A673 (cell line): ENCODE data around the gene MACROD1. TPM values are rescaled to one million over a fixed set of nuclear protein-coding genes. Genes with fewer than 3 reads are reported as not detected.

ENCODE experiments used
- BruUV-seq: library from RNA; stranded (reverse); fragments of 400-500 nt; replicated peaks from 2 replicates; lab custom pipeline; 2021; lab: Mats Ljungman, UMichigan
- CTCF ChIA-PET: fragments of 300-600 bp; sonication (Branson Sonifier 250); formaldehyde crosslinking; loops from one replicate; lab custom pipeline; 2022; ENCODE audit warnings: antibody characterized with exemption; lab: Charles Lee
- POLR2A ChIA-PET: fragments of 300-600 bp; sonication (Branson Sonifier 250); formaldehyde crosslinking; loops from one replicate; lab custom pipeline; 2022; ENCODE audit warnings: antibody characterized with exemption; ENCODE audit not compliant: low non-redundant PET; lab: Charles Lee
- DNase-seq: peaks from one replicate; pipeline ENCODE4 v3.0.0-alpha.2; 2015; ENCODE audit warnings: low spot score
- H3K27ac ChIP-seq: fragments of 200-600 bp; sonication (generic); 2 replicates; pipeline ENCODE4 v1.5.1; 2016; ENCODE audit warnings: mixed run types, low read depth, mild to moderate bottlenecking, mixed read lengths, antibody characterized with exemption, low read length; ENCODE audit not compliant: poor library complexity, severe bottlenecking
- H3K27me3 ChIP-seq: fragments of 200-600 bp; sonication (generic); replicated peaks from 2 replicates; pipeline ENCODE4 v1.6.1; 2017; ENCODE audit warnings: mixed run types, low read depth, mild to moderate bottlenecking, mixed read lengths, antibody characterized with exemption, low read length; ENCODE audit not compliant: insufficient read depth, poor library complexity
- H3K36me3 ChIP-seq: fragments of 200-600 bp; sonication (generic); 2 replicates; pipeline ENCODE4 v1.6.1; 2016; ENCODE audit warnings: mixed run types, mild to moderate bottlenecking, mixed read lengths, antibody characterized with exemption, low read length; ENCODE audit not compliant: insufficient read depth, poor library complexity, severe bottlenecking
- H3K4me1 ChIP-seq: fragments of 200-600 bp; sonication (generic); 2 replicates; pipeline ENCODE4 v1.6.1; 2017; ENCODE audit warnings: mixed run types, mild to moderate bottlenecking, mixed read lengths, antibody characterized with exemption, low read length; ENCODE audit not compliant: insufficient read depth, poor library complexity, severe bottlenecking
- H3K4me3 ChIP-seq: fragments of 200-600 bp; sonication (generic); 2 replicates; pipeline ENCODE4 v1.5.1; 2016; ENCODE audit warnings: low read depth, mixed run types, mild to moderate bottlenecking, mixed read lengths, low read length; ENCODE audit not compliant: poor library complexity, severe bottlenecking
- H3K9me3 ChIP-seq: fragments of 200-600 bp; sonication (generic); 2 replicates; pipeline ENCODE4 v1.6.1; 2016; ENCODE audit warnings: mixed run types, low read depth, mild to moderate bottlenecking, mixed read lengths, antibody characterized with exemption, low read length; ENCODE audit not compliant: poor library complexity, severe bottlenecking
- CTCF ChIP-seq: fragments of 300-800, 200-600 bp; sonication (generic); conservative IDR thresholded peaks from 2 replicates; pipeline ENCODE4 v1.5.1; 2017; ENCODE audit warnings: low read depth, mild to moderate bottlenecking, antibody characterized with exemption, low read length, moderate library complexity, mixed read lengths
- EZH2 ChIP-seq: fragments of 200-600 bp; sonication (generic); IDR thresholded peaks from 2 replicates; pipeline ENCODE4 v1.6.1; 2017; ENCODE audit warnings: borderline replicate concordance, low read depth, mild to moderate bottlenecking, mixed read lengths, antibody characterized with exemption, low read length; ENCODE audit not compliant: poor library complexity, severe bottlenecking
- intact Hi-C: fragments of 100-400 bp; cut with micrococcal nuclease; formaldehyde crosslinking; loops from one replicate; pipeline ENCODE4 v1.10.0; 2022; ENCODE audit not compliant: unreplicated experiment
- total RNA-seq: library from RNA; stranded (reverse); gene quantifications from 2 replicates; pipeline ENCODE4 v1.2.3, GENCODE V29; 2021

The MACROD1 gene
- total RNA-seq, 1 experiment from 2014 or later, result 28.7 TPM

- no peaks in the 10 kb centered on the region for H3K4me1 ChIP-seq
- BruUV-seq, result no TSS peak
- H3K27ac ChIP-seq, result no peak overlapping the region
- H3K9me3 ChIP-seq, result no peaks in the 10 kb centered on the region
- DNase-seq, result no peak
- CTCF ChIA-PET, result no interaction called here
- TF ChIP-seq CTCF (no peak), EZH2 (no peak)
- no peaks in the 10 kb centered on the region for H3K27me3 ChIP-seq
- no peak overlapping the region for H3K4me3 ChIP-seq
- H3K36me3 ChIP-seq, result no peaks in the 10 kb centered on the region
- POLR2A ChIA-PET, result no interaction called here
- intact Hi-C loops, result no loop called here
Measured at GRCh38 chr11:64114231-64114630, 51.7 kb downstream of the MACROD1 start.

GRCh38 chr11:64113462-64113780, 52.5 kb downstream of the MACROD1 start:
- no peak overlapping the region for H3K4me3 ChIP-seq
- no peak overlapping the region for H3K27ac ChIP-seq
- BruUV-seq, result no TSS peak
- ChIA-PET POLR2A (interaction anchor here (0.7 kb wide), 1 partner anchor 36 kb away, joined by 20 read pairs; no protein-coding TSS in a partner anchor), CTCF (no interaction called here)
- no peaks in the 10 kb centered on the region for H3K4me1 ChIP-seq
- DNase-seq, result no peak
- H3K36me3 ChIP-seq, result no peaks in the 10 kb centered on the region
- TF ChIP-seq CTCF (no peak), EZH2 (no peak)
- no peaks in the 10 kb centered on the region for H3K9me3 ChIP-seq
- intact Hi-C loops, result no loop called here
- no peaks in the 10 kb centered on the region for H3K27me3 ChIP-seq

- CTCF ChIA-PET, result no interaction called here
- Histone ChIP-seq H3K4me3 (no peak overlapping the region), H3K27me3 (no peaks in the 10 kb centered on the region), H3K9me3 (no peaks in the 10 kb centered on the region), H3K27ac (no peak overlapping the region), H3K4me1 (no peaks in the 10 kb centered on the region), H3K36me3 (no peaks in the 10 kb centered on the region)
- intact Hi-C loops, result no loop called here
- POLR2A ChIA-PET, result interaction anchor here (0.7 kb wide), 1 partner anchor 35 kb away, joined by 20 read pairs; no protein-coding TSS in a partner anchor
- DNase-seq, result no peak
- BruUV-seq, result no TSS peak
- TF ChIP-seq EZH2 (no peak), CTCF (no peak)
Measured at GRCh38 chr11:64112771-64113461, 53.0 kb downstream of the MACROD1 start.
